GM12801 (cell line): ENCODE results near the gene HLCS.

Experiments
- TF ChIP-seq, protein P1 (sequence below): IDR thresholded peaks from one replicate; pipeline ENCODE4 v1.5.1; 2011; ENCODE audit warnings: control low read depth; ENCODE audit not compliant: insufficient read length; ENCODE audit errors: extremely low read depth

The HLCS gene

DNA sequence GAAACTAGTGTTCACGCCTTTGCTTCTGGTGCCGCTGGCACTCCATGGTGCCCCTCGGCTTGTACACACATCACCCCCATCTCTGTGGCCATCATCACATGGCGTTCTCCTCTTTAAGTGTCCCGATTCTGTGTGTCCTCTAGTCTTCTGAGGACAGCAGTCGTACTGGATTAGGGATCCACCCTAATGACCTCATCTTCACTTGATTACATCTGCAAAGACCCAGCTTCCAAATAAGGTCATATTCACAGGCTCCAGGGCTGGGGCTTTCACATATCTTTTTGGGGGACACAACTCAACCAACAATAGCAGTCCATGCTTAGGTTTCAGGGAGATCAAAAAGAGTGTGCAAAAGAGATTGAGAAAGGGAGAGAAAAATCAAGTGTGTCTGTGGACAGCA is 64.9 kb downstream of the HLCS start:
- TF ChIP-seq, protein P1, sequence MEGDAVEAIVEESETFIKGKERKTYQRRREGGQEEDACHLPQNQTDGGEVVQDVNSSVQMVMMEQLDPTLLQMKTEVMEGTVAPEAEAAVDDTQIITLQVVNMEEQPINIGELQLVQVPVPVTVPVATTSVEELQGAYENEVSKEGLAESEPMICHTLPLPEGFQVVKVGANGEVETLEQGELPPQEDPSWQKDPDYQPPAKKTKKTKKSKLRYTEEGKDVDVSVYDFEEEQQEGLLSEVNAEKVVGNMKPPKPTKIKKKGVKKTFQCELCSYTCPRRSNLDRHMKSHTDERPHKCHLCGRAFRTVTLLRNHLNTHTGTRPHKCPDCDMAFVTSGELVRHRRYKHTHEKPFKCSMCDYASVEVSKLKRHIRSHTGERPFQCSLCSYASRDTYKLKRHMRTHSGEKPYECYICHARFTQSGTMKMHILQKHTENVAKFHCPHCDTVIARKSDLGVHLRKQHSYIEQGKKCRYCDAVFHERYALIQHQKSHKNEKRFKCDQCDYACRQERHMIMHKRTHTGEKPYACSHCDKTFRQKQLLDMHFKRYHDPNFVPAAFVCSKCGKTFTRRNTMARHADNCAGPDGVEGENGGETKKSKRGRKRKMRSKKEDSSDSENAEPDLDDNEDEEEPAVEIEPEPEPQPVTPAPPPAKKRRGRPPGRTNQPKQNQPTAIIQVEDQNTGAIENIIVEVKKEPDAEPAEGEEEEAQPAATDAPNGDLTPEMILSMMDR, result no peak

DNA sequence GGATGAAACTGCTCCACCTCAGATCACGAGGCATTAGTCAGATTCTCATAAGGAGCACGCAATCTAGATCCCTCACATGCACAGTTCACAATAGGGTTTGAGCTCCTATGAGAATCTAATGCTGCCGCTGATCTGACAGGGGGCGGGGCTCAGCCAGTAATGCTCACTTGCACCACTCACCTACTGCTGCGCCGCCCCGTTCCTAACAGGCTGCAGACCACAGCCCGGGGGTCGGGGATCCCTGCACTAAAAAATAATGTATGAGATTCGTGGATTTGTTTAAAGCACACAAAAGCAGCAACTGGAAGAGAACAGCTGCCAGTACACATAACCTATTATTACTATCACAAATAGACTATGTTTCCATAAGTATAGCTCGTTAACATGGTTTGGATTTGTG is 72.9 kb downstream of the HLCS start:
- TF ChIP-seq, protein P1, result no peak

DNA sequence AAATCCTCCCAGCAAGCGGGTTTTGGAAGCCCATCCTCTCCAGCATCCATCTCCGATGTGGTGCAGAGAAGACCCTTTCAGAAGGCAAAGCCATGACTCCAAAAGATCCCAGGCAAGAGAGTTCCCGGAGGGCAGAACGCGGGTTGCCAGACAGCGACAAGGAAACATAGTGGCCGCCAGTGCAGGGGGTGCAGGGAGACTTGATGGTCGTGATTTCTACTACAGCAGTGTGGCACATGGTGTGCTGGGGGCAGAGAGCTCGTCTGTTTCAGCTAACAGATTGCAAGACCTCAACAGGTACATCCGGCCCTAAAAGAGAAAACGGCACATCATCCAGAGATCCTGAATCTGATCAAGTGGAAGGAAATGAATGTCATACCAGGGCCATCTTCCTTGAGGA is 74.3 kb downstream of the HLCS start:
- TF ChIP-seq, protein P1, result no peak

DNA sequence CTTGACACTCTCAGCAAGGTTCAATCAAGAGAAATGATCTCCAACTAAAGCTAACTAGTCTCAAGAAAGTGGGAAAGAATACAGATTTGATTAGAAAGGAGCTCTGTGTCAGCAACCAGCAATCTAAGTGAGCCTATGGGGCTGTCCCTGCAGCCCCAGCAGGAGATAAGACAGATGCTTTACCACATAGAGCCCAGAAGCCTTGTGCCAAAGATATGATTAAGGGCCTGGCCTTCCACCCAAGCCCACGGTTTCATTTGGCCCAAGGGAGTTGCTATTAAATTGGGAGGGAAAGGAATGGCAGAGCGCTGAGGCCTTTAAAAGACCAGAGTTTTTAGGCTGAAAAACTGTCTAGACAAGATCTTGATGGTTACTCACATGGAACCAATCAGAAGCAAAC is 74.8 kb downstream of the HLCS start:
- TF ChIP-seq, protein P1, result no peak

DNA sequence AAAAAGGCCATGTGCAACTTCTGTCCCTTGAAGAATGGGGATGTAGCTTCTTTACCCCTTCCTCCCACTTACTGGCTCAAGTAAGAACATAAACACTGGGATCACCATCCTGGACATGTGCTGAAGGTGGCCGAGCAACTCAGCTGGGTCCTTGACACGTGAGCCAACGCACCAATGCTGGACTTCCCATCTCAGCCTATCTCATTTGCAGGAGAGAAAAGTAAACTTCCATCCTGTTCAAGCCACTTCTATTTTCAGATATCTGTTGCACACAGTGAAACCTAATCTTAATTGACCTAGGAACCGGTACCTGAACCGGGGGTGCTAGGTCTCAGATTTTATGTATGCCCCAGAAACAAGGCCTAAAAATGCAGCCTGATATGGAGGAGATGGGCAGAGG is 75.3 kb downstream of the HLCS start:
- TF ChIP-seq, protein P1, result no peak

DNA sequence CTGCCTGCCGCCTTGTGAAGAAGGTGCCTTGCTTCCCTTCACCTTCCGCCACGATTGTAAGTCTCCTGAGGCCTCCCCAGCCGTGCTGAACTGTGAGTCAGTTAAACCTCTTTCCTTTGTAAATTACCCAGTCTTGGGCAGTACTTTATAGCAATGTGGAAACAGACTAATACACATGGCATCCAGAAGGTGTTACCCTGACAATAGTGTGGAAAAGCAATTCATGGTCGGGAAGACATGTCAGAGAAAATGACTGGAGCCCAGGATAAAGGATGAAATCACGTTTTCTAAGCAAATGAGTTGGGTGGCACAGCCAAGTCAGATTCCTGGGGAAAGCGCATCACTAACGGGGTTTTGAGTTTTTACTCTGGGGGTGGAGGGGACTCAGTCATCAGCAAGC is 76.4 kb downstream of the HLCS start:
- TF ChIP-seq, protein P1, result no peak

DNA sequence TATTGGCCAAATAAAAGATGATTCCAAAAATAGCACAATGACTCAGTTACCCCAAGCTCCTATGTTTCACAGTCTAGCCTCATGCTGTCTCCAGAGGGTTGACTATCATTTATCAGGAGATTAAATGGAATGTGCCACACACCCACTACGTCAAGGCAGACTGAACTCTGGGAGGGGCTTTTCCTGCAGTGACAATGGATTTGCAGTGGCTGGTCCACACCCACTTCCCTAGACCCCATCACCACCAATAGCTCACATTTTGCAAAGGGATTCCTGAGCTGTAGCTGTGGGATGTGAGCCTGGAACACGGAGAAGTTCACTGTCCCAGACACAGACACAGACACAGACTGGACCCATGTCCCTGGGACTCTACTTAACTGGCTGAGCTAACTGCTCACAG is 77.1 kb downstream of the HLCS start:
- TF ChIP-seq, protein P1, result no peak

DNA sequence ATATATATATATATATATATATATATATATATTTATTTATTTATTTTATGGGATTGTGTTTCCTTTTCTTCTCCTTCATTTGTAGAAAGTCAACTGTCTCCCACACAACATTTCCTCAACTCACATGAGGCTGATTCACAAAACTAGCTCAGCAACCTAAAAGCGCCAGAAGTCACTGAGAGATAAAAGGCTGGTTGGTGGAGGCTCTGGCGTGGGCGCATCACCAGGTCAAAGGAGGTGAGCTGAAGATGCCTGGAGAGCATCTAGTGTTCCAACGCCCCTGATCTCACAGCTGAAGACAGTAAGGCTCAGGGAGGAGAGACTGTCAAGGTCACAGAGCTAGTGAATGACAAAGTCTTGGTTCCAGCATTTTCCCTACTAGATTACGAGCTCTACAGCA is 78.0 kb downstream of the HLCS start:
- TF ChIP-seq, protein P1, result no peak
